ENCODE measurements around the gene NMT1.
A peak's percentile ranks its signal among the peaks of the same experiment; 100 is the strongest.

The NMT1 gene

DNA sequence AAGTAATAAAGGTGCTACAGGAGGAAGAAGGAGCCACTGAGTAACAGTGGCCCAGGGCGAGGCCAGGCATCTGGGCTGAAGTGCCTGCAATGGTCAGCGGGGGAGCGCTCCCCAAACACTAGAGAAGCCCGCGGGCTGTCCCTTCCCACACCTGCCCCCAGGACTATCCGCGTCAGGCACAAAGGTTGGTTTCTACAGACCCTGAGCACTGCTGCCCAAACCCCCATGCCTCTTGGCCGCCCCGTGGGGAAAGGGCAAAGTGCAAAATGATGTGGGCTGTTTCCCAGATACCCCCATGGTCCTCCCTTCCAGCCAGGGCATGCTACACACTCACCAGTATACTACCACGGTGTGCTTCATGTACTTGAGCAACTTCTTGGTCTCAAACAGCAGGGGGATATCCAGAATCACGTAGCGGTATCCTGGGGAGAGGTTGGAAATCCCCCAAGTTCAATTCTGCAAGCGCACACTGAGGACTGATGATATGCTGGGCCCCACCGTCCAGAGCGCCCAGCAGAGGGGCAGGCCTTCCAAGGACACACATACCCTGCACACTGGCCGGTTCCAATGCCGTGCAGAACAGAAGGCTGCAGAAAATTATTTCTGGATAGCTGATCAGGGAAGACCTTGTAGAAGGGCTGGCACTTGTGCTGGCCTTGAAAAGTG, 31.2 kb upstream of the NMT1 start:
- peaks cover 71% of the 10 kb centered on the region for H3K36me3 Mint-ChIP-seq (ENCODE audit: low read depth)
- no peak for DNase-seq
- no peaks in the 10 kb centered on the region for H3K27me3 Mint-ChIP-seq
- no peak overlapping the region for H3K27ac Mint-ChIP-seq
- no peak overlapping the region for H3K4me3 Mint-ChIP-seq
- no peaks in the 10 kb centered on the region for H3K9me3 Mint-ChIP-seq
- H3K4me1 Mint-ChIP-seq (ENCODE audit: low read depth) = peaks cover 4% of the 10 kb centered on the region

DNA sequence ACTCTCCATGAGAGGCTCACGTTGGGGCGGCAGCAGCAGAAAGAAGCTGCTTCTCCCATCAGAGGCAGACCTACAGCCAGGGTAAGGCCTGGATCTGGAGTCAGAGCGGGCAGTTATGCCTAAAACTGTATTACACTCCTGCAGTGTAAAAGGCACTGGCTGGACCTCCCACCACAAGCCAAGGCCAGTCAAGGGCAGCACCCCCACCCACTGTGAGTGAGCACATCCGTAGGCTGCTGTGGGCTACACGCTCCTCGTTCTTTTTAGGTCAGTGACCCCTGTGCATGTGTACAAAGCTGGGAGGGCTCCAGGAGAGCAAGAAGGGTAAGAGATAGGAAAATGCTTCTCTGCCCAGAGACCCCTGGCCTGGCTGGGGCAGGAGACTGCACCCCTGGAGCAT, 30.4 kb upstream of the NMT1 start:
- H3K4me3 Mint-ChIP-seq = no peak overlapping the region
- peaks cover 72% of the 10 kb centered on the region for H3K36me3 Mint-ChIP-seq (ENCODE audit: low read depth)
- DNase-seq = no peak
- H3K27ac Mint-ChIP-seq = no peak overlapping the region
- H3K27me3 Mint-ChIP-seq = no peaks in the 10 kb centered on the region
- no peaks in the 10 kb centered on the region for H3K9me3 Mint-ChIP-seq
- H3K4me1 Mint-ChIP-seq (ENCODE audit: low read depth) = peaks cover 4% of the 10 kb centered on the region

DNA sequence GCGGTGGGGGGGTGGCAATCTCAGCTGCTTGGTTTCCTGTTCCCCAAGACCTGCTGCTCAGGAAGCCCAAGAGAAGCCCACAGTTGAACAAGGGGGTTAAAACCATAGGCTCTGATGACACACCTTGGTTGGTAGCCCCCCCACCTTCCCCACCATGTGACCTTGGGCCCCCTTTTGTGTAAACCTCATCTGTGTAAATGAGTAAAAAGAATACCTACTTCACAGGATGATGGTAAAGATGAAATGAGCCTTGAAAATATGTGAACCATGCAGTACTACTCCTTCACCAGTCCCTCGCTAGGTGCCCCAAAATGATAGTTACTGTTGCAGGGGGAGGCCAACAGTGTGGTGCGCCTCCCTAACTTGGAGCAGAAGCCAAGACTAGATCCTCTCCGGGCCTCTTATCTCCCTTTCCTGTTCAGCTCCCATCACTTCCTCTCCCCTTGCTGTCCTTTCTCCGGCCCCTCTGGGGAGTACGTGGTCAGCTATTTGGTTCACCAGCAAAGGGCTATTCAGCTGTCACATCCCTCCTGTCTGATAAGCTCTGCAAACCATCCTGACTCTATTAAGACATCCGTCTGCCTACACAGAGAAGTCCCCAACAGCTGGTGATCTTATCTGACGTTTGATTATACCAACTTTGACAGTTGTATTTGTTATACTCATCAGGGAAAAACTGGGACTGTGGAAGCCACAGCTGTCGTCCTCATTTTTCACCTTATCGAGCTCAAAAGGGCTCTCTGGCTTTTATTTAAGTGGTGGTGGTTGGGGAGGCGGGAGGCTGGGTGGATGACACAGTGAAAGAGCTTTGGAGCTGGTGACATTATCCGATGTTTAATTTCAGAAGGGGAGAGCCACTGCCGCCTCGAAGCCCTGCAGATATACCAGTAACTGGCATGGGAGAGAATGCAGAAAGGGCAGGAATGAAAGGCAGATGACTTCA, 29.6 kb upstream of the NMT1 start:
- Mint-ChIP-seq H3K9me3 (no peaks in the 10 kb centered on the region), H3K27ac (no peak overlapping the region), H3K4me3 (no peak overlapping the region), H3K36me3 (ENCODE audit: low read depth) (peaks cover 75% of the 10 kb centered on the region), H3K4me1 (ENCODE audit: low read depth) (peaks cover 5% of the 10 kb centered on the region), H3K27me3 (no peaks in the 10 kb centered on the region)
- no peak for DNase-seq

DNA sequence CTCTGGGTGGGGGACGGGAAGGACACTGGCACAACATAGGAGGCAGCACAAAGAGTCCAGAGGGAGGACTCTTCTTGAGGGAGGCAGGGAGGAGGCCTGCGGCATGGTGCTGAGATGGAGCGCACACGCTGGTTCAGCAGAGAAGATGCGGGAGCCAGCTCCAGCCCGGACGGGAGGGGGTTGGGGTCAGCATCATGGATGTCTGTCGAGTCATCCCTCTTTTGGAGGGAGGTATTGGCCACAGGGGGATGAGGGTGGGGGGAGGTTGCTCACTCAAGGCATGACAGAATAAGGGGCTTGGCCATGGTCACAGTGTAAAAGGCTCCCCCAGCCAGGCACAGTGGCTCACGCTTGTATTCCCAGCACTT, 29.0 kb upstream of the NMT1 start:
- H3K27me3 Mint-ChIP-seq = no peaks in the 10 kb centered on the region

DNA sequence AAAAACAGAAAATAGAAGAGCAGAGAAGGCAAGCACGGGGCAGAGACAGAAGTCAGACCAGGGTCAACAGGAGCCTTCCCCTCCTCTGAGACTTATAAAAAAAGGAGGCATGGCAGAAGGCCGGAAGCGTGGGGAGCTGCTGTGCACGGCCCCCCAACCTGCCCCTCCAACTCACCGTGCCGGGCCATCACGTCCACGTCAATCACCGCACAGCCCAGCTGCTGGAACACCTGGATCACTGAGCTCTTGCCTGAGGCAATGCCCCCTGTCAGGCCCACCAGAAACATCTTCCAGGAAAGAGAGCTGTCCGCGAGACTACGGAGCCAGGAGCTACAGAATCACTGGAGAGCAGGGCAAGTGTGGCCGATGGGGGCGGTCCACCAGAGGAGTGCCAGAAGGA, 26.5 kb upstream of the NMT1 start:
- no peaks in the 10 kb centered on the region for H3K27me3 Mint-ChIP-seq
- peaks cover 64% of the 10 kb centered on the region for H3K36me3 Mint-ChIP-seq (ENCODE audit: low read depth)
- peaks cover 5% of the 10 kb centered on the region for H3K4me1 Mint-ChIP-seq (ENCODE audit: low read depth)
- H3K9me3 Mint-ChIP-seq = no peaks in the 10 kb centered on the region
- no peak overlapping the region for H3K4me3 Mint-ChIP-seq
- H3K27ac Mint-ChIP-seq = no peak overlapping the region
- no peak for DNase-seq

More for the DNA sequence above, 29.0 kb upstream of the NMT1 start:
- Mint-ChIP-seq H3K4me1 (ENCODE audit: low read depth) (peaks cover 5% of the 10 kb centered on the region), H3K27ac (no peak overlapping the region), H3K36me3 (ENCODE audit: low read depth) (peaks cover 71% of the 10 kb centered on the region), H3K9me3 (no peaks in the 10 kb centered on the region), H3K4me3 (no peak overlapping the region)
- DNase-seq = no peak

DNA sequence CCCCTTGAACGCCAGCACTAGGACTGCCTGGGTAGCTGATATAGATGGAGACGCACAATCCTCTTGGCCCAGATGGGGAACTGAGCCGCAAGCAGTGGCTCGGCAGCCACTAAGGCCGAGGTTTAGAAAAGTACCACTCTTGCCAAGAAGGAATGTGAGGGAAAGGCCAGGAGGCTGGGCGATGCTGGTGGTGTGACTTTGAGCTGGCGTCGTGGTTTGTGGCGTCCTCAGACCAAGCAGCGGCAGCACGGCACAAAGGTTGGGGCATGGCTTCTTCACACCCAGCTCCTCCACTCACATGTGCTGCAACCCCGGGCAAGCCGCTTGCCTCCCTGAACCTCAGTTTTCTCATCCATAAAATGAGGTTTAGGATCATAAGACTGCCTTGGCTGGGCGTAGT, 25.3 kb upstream of the NMT1 start:
- no peak for DNase-seq
- peaks cover 52% of the 10 kb centered on the region for H3K36me3 Mint-ChIP-seq (ENCODE audit: low read depth)
- H3K27ac Mint-ChIP-seq = no peak overlapping the region

DNA sequence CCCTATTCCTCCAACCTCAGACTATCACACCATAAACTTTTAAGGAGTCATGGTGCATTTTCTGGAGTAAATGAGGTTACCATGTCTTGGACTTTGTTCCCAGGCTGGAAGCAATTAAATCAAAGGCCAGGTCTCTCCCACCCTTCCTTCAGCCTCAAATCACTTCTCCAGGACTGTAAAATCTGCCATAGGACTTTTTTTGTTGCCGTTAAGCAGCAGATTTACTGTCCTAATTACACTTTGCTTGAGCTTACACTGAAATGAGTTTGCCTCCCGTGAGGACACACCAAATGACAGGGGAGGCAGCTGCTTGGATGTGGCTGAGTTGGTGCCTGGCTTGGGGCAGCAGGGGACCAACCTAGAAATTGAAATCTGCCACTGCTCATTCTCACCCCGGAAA, 24.4 kb upstream of the NMT1 start:
- Mint-ChIP-seq H3K9me3 (no peaks in the 10 kb centered on the region), H3K27me3 (no peaks in the 10 kb centered on the region), H3K4me3 (no peak overlapping the region), H3K27ac (no peak overlapping the region), H3K36me3 (ENCODE audit: low read depth) (peaks cover 44% of the 10 kb centered on the region), H3K4me1 (ENCODE audit: low read depth) (peaks cover 1% of the 10 kb centered on the region)
- DNase-seq = no peak

More for the DNA sequence above, 25.3 kb upstream of the NMT1 start:
- Mint-ChIP-seq H3K4me3 (no peak overlapping the region), H3K27me3 (no peaks in the 10 kb centered on the region), H3K9me3 (no peaks in the 10 kb centered on the region), H3K4me1 (ENCODE audit: low read depth) (peaks cover 5% of the 10 kb centered on the region)

DNA sequence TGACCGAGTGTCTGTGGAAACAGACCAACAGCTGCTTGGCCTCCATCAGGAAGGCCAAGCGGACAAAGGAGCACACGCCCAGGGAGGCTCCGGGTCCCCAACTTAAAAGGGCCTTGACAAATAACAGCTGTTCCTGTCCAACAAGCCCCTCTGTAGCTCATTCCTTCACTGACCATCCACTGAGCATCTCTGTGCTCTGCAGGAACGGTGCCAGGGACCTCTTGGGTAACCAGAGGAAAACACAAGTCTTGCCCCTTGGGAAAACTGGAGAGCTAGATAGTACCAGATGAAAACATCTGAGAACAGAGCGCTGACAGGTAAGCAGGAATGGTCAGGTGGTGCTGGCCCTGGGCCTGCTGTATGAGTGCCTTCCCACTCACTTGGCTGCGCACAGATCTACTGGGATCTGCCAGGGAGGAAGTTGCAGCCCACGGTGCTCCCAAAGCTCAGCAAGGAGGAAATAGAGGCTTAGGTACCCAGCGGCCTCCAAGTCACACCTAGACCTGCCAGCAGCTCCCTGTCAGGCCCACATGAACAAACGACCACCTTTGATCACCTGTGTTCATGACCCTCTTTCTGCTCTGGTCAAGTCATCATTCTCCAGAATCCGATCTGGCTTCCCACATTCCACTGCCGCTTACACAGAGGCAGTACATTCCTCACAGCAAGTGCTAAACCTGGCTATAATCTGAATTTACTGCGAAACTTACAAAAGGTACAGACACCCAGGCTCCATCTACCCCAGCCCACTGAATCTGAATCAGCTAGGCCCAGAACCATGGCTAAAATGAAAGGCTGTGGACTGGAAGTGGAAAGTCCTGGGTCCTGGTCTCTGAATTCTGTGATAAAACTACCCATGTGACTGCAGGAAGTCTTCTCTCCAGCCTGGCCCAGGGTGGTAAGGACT, 22.1 kb upstream of the NMT1 start:
- Mint-ChIP-seq H3K9me3 (no peaks in the 10 kb centered on the region), H3K4me3 (no peak overlapping the region), H3K36me3 (ENCODE audit: low read depth) (peaks cover 38% of the 10 kb centered on the region), H3K27me3 (no peaks in the 10 kb centered on the region), H3K4me1 (ENCODE audit: low read depth) (peaks cover 21% of the 10 kb centered on the region), H3K27ac (peak overlapping the region; percentile 12)
- DNase-seq = no peak

DNA sequence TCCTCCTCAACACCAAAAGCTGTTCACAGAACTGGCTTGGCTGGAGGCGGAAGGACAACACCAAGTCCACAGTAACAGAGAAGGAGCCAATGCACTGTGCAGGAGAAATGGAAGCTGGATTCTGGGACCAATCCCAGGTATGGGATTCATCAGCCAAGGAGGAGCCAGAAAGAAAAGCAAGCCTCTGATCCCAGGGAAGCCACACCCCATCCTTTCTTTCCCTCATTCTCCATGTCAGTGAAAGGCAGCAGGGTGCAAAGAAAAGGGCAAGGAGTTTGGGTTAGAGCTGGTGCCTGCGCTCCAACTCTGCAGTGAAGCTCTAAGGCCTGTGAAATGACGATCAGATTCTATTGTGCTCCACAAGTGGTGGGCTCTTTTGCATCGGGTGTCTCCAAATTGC, 20.7 kb upstream of the NMT1 start:
- no peak overlapping the region for H3K27ac Mint-ChIP-seq
- no peaks in the 10 kb centered on the region for H3K9me3 Mint-ChIP-seq
- no peak for DNase-seq
- peaks cover 29% of the 10 kb centered on the region for H3K4me1 Mint-ChIP-seq (ENCODE audit: low read depth)
- H3K4me3 Mint-ChIP-seq = no peak overlapping the region
- no peaks in the 10 kb centered on the region for H3K27me3 Mint-ChIP-seq
- H3K36me3 Mint-ChIP-seq (ENCODE audit: low read depth) = peaks cover 31% of the 10 kb centered on the region

DNA sequence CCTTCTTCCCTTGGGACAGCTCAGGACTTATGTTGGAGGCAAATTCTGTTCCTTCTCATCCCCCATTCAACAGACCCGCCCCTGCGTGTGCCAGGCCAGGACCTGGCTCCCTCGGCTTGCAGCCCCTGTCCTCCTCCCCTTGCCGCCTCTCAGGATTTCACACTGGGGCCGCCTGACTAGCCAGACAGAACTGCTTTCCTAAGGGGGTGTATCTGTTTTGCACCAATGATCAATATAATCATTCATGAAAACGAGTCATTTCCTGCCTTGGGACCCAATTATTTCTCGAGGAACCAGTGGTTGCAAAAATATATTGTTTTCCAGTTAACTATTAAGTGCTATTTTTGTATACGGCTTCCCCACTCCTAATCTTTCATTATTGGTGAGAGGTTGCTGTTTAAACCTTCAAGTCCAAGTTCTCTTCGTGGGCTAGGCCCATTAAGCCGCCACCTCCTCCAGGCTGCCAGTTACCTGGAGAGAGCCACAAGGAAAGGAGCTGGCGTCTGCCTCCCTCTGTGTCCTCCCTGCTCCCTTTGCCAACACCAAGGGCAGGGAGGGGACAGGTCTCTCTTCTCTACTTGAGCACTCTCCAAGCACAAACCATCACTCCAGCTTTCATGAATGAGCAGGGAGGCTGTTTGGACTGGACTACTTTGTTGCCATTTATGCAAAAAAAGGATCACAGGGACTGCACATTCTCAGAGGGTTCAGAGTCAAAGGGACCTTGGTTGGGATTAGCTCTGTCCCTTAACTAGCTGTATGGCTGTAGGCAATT, 18.6 kb upstream of the NMT1 start:
- no peaks in the 10 kb centered on the region for H3K9me3 Mint-ChIP-seq
- H3K4me3 Mint-ChIP-seq = no peak overlapping the region
- no peak for DNase-seq
- H3K36me3 Mint-ChIP-seq (ENCODE audit: low read depth) = peaks cover 31% of the 10 kb centered on the region
- peaks cover 39% of the 10 kb centered on the region for H3K4me1 Mint-ChIP-seq (ENCODE audit: low read depth)
- peak overlapping the region; percentile 44 for H3K27ac Mint-ChIP-seq
- H3K27me3 Mint-ChIP-seq = no peaks in the 10 kb centered on the region

DNA sequence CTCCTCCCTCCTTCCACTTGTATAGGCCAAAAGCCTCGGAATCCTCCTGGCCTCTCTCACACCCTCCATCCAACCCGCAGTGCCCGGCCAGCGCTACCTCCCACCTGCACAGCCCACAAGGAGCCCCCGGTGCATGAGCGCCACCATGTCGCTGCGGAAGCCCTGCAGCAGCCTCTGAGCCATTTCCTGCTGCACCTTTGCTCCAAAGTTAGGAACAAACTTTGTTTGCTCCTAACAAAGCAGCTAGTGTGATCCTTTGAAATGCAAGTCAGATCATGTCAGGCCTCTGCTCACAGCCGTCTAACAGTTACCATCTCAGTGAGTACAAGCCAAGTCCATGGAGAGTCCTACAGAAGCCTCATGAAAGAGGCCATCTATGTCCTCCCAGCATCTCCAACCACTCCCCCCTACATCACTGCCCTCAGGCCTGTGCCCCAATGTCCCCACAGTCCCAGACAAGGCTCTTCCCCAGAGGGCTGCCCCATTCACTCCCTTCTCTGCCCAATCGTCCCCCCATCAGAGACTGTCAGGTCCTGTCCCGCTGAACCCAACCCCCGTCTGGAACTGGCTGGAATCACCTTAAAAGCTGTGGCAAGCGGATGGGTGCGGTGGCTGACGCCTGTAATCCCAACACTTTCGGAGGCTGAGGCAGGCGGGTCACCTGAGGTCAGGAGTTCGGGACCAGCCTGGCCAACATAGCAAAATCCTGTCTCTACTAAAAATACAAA, 17.1 kb upstream of the NMT1 start:
- Mint-ChIP-seq H3K27ac (peak overlapping the region; percentile 71), H3K4me3 (no peak overlapping the region), H3K36me3 (ENCODE audit: low read depth) (peaks cover 39% of the 10 kb centered on the region), H3K4me1 (ENCODE audit: low read depth) (peaks cover 45% of the 10 kb centered on the region), H3K9me3 (no peaks in the 10 kb centered on the region), H3K27me3 (no peaks in the 10 kb centered on the region)
- no peak for DNase-seq

DNA sequence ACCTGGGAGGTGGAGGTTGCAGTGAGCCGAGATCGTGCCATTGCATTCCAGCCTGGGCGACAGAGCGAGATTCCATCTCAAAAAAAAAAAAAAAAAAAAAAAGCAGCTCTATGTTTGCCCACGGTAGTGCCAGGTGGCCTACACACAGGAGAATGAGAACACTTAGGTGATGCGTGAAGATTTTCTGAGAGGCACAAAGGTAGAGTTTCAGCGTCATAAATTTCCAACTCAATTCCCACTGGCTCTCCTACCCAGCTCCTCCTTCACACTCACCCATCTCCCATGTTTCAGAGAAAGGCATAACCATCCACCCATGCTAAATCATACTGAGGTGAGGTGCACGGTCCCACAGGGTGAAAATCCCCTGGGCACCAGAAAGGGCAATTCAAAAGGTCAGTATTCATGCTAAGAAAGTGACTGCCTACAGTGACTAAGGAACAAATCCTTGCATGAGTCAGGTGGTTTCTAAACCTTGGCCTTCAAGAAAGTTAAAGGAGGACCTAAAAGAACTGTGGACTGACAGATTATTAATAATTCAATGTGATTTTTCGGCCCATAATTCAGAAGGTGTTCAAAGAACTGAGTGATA, 14.5 kb upstream of the NMT1 start:
- H3K27ac Mint-ChIP-seq = peak overlapping the region; percentile 83
- H3K4me1 Mint-ChIP-seq (ENCODE audit: low read depth) = peaks cover 63% of the 10 kb centered on the region
- DNase-seq = no peak
- H3K4me3 Mint-ChIP-seq = no peak overlapping the region
- no peaks in the 10 kb centered on the region for H3K27me3 Mint-ChIP-seq
- H3K36me3 Mint-ChIP-seq (ENCODE audit: low read depth) = peaks cover 52% of the 10 kb centered on the region
- H3K9me3 Mint-ChIP-seq = no peaks in the 10 kb centered on the region

Measured in activated T-cell treated with anti-CD3 and anti-CD28 coated beads, Interleukin-2, amount 50 U/mL, for 24 hours (primary cell).